ENCODE data around the gene SLC25A6. TPM values are rescaled to one million over a fixed set of nuclear protein-coding genes. Genes with fewer than 3 reads are reported as not detected.

SLC25A6 gene
- total RNA-seq, 2 donors from 2014 or later, result 252 to 358 TPM

DNA sequence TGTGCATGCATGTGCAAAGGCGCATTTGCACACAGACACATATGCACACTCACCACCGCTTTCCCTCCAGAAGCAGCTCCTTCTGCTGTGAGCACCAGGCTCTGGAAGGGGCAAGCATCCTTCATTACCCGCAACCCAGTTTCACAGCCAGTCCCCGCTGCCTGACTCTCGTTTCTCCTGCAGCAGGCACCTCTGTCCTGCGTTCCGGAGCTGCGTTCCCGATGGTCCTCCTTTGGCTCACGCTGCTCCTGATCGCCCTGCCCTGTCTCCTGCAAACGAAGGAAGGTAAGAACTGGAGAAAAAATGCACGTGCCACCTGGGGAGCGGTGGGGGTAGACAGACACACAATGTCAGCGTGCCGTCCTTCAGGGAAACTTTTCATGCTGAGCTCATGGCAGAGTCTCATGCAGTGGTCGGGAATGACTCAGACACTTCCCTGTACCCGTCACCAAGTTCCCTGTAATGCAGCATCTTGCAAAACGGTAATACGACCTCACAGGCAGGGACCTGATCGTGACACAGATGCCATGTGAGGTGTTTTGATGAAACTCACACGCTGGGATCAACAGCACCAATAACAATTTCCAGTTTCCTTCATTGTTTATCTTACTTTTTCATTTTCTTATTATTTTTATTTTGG is 50.2 kb downstream of the SLC25A6 start:
- no peaks in the 10 kb centered on the region for H3K36me3 ChIP-seq
- H3K4me3 ChIP-seq, result no peak overlapping the region
- 82% methylated on average over 22 of the region's 22 CpGs for WGBS
- no peaks in the 10 kb centered on the region for H3K9me3 ChIP-seq
- no peaks in the 10 kb centered on the region for H3K27me3 ChIP-seq (replicated peaks; ENCODE audit: insufficient read depth)
- intact Hi-C loops (cut with DNase I), result no loop called here
- TF ChIP-seq, protein P1, sequence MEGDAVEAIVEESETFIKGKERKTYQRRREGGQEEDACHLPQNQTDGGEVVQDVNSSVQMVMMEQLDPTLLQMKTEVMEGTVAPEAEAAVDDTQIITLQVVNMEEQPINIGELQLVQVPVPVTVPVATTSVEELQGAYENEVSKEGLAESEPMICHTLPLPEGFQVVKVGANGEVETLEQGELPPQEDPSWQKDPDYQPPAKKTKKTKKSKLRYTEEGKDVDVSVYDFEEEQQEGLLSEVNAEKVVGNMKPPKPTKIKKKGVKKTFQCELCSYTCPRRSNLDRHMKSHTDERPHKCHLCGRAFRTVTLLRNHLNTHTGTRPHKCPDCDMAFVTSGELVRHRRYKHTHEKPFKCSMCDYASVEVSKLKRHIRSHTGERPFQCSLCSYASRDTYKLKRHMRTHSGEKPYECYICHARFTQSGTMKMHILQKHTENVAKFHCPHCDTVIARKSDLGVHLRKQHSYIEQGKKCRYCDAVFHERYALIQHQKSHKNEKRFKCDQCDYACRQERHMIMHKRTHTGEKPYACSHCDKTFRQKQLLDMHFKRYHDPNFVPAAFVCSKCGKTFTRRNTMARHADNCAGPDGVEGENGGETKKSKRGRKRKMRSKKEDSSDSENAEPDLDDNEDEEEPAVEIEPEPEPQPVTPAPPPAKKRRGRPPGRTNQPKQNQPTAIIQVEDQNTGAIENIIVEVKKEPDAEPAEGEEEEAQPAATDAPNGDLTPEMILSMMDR (IDR thresholded peaks at IDR 0.05), result no peak
- TF ChIP-seq POLR2AphosphoS5 (IDR thresholded peaks at IDR 0.05) (no peak), POLR2A (IDR thresholded peaks at IDR 0.05) (no peak)
- no peak for DNase-seq (ENCODE audit: low spot score)
- no peak overlapping the region for H3K27ac ChIP-seq
- no peaks in the 10 kb centered on the region for H3K4me1 ChIP-seq (replicated peaks)

DNA sequence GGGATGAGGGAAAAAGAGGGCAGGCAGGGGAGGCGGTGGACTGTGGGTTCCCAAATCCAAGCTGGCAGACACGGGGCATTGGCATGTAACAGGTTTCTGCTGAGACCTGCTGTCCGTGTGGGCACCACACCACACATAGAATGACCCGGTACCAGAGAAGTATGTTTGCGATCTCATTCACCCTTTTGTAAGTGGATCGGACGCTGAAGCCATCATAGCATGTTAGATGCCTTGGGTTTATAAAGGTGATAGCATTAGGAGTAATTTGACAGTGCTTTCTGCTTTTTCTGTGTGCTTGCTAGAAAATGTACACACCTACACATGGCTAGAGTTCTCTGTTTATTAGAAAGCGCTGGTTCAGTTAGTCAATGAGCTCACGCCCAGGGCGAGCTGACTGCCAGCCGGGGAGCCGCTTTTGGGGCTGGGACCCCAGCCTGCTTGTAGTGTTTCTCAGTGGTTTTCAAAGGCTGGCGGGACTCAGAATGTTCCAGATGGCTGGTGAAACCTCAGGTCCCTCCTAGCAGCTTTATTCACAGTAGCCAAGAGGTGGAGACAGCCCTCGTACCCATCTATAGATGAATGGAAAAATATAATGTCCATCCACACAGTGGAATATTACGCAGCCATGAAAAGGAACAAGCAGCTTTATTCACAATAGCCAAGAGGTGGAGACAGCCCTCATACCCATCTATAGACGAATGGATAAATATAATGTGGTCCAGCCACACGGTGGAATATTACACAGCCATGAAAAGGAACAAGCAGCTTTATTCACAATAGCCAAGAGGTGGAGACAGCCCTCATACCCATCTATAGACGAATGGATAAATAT is 54.7 kb downstream of the SLC25A6 start:
- no peaks in the 10 kb centered on the region for H3K27me3 ChIP-seq (replicated peaks; ENCODE audit: insufficient read depth)
- TF ChIP-seq, protein P1 (IDR thresholded peaks at IDR 0.05), result no peak
- no peak for TF ChIP-seq POLR2A (IDR thresholded peaks at IDR 0.05)
- no peak for TF ChIP-seq POLR2AphosphoS5 (IDR thresholded peaks at IDR 0.05)
- intact Hi-C loops (cut with DNase I), result no loop called here
- peak overlapping the region in 1 of 2 donors; percentile 7 for H3K27ac ChIP-seq
- no peaks in the 10 kb centered on the region for H3K36me3 ChIP-seq
- DNase-seq (ENCODE audit: low spot score), result no peak
- WGBS, result 57% methylated on average over 18 of the region's 18 CpGs
- H3K4me1 ChIP-seq (replicated peaks), result no peaks in the 10 kb centered on the region
- H3K4me3 ChIP-seq, result peak overlapping the region; percentile 24 to 25
- H3K9me3 ChIP-seq, result no peaks in the 10 kb centered on the region

DNA sequence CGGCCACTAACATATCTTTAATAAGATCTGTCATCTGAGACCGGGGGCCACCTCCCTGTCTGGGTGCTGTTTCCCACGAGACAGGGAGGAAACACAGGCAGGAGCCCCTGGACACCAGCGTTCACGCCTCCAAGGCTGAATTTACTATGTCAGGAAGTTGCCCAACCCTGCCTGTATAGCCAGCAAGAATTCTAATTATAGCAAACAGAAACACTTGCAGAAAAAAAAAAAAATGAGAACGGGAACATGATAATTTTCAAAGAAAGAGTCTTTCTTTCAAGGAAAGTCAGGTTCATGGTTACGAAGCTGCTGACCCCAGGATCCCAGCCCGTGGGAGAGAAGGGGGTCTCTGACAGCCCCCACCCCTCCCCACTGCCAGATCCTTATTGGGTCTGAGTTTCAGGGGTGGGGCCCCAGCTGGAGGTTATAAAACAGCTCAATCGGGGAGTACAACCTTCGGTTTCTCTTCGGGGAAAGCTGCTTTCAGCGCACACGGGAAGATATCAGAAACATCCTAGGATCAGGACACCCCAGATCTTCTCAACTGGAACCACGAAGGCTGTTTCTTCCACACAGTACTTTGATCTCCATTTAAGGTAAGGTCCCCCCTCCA is 55.5 kb downstream of the SLC25A6 start, which contains the start of gene IL3RA:
TSS of gene IL3RA (plus strand) at position 455 of the 613 bp plus-strand sequence. CDS start 4,981 bp downstream, outside the sequence.
- intact Hi-C loops (cut with DNase I), result no loop called here
- no peaks in the 10 kb centered on the region for H3K27me3 ChIP-seq (replicated peaks; ENCODE audit: insufficient read depth)
- peak within 1 kb of the TSS in 1 of 2 donors; percentile 7 for H3K27ac ChIP-seq
- H3K9me3 ChIP-seq, result no peaks in the 10 kb centered on the region
- no peaks in the 10 kb centered on the region for H3K36me3 ChIP-seq
- no peak for DNase-seq (ENCODE audit: low spot score)
- peak within 1 kb of the TSS; percentile 24 to 25 for H3K4me3 ChIP-seq
- 17% methylated on average over 14 of the region's 14 CpGs for WGBS
- no peak for TF ChIP-seq POLR2AphosphoS5 (IDR thresholded peaks at IDR 0.05)
- TF ChIP-seq POLR2A (IDR thresholded peaks at IDR 0.05), result no peak
- TF ChIP-seq, protein P1 (IDR thresholded peaks at IDR 0.05), result no peak
- H3K4me1 ChIP-seq (replicated peaks), result no peaks in the 10 kb centered on the region

Other genes with a start within 250 kb of the SLC25A6 start
- gene CRLF2, start 179.5 kb downstream of the SLC25A6 start, total RNA-seq, result not detected
- 1 to 10 TPM; 4.0 to 5.4 TPM for gene CSF2RA, start 123.3 kb downstream of the SLC25A6 start, total RNA-seq
- 1 to 10 TPM; 3.3 to 7.2 TPM for gene IL3RA, start 55.3 kb downstream of the SLC25A6 start, total RNA-seq
- gene ASMTL, start 60.8 kb upstream of the SLC25A6 start, total RNA-seq, result 10 to 100 TPM; 43.1 to 44.2 TPM
- 1 to 10 TPM in 1 of 2 donors, under 1 TPM in 1; 0.59 to 1.8 TPM for gene P2RY8, start 145.1 kb upstream of the SLC25A6 start, total RNA-seq
- gene AKAP17A, start 199.5 kb upstream of the SLC25A6 start, total RNA-seq, result 10 to 100 TPM; 45.5 to 97.7 TPM
- gene ASMT, start 222.9 kb upstream of the SLC25A6 start, total RNA-seq, result 1 to 10 TPM in 1 of 2 donors, not detected in 1; 1.0 TPM

All from prostate gland (tissue), 2 donors.